ENCODE data around the gene FXYD2. TPM values are rescaled to one million over a fixed set of nuclear protein-coding genes. Genes with fewer than 3 reads are reported as not detected.
A peak's percentile ranks its signal among the peaks of the same experiment; 100 is the strongest.

FXYD2 gene
- total and polyA plus RNA-seq, 10 of the 15 experiments (the other 5 are each of a cell fraction or from before 2014, with no cell fraction given), result 1.2 to 4.5 (median 2.4) TPM

GRCh38 chr11:117809236-117810055 is 15.1 kb downstream of the FXYD2 start:
- no TSS peak for BruUV-seq (replicated peaks)
- no peak overlapping the region for H3K9ac ChIP-seq (ENCODE audit: control insufficient read depth, insufficient read depth, low read length)
- POLR2A ChIA-PET, result interaction anchor here (2.8 kb wide), 1 partner anchor 8 kb away, joined by 47 read pairs; no protein-coding TSS in a partner anchor
- TF ChIP-seq ESRRA (IDR thresholded peaks at IDR 0.05; ENCODE audit: low read length) (no peak), NFIC (IDR thresholded peaks at IDR 0.05; ENCODE audit: low read depth, low read length) (peak; percentile 34; the same call in 1 of the 2 replicates), CTCF (IDR thresholded peaks at IDR 0.05 in 2 of 3, conservative IDR thresholded peaks at IDR 0.05 in 1 of 3; ENCODE audit: control insufficient read depth in 2 of 3, extremely low read depth in 1 of 3, insufficient read depth in 1 of 3, low read depth in 3 of 3, low read length in 3 of 3) (peak in 2 of 3 experiments; percentile 55 to 59; a peak in 3 of 6 replicates), USF2 (IDR thresholded peaks at IDR 0.05; ENCODE audit: borderline replicate concordance, low read depth, low read length) (no peak), ZNF274 (IDR thresholded peaks at IDR 0.05; ENCODE audit: insufficient read depth, insufficient read length) (no peak), SRF (IDR thresholded peaks at IDR 0.05; ENCODE audit: low read depth in 2 of 2, low read length in 2 of 2) (no peak), EGR1 (IDR thresholded peaks at IDR 0.05; ENCODE audit: borderline replicate concordance in 1 of 2, low read depth in 2 of 2, low read length in 2 of 2) (peak in 1 of 2 experiments; percentile 28; a peak in 1 of 3 replicates), REST (IDR thresholded peaks at IDR 0.05; ENCODE audit: low read depth, low read length) (no peak), BCL3 (IDR thresholded peaks at IDR 0.05; ENCODE audit: borderline replicate concordance, insufficient read depth, low read depth, low read length, poor library complexity, severe bottlenecking) (peak; percentile 92), HDGF (IDR thresholded peaks at IDR 0.05) (peak; percentile 99), CHD2 (IDR thresholded peaks at IDR 0.05; ENCODE audit: borderline replicate concordance, low read depth, low read length) (no peak), CHD1 (IDR thresholded peaks at IDR 0.05; ENCODE audit: low read depth, low read length) (no peak)

More at GRCh38 chr11:117809236-117810055, 15.1 kb downstream of the FXYD2 start:
- ChIA-PET RAD21 (ENCODE audit: unreplicated experiment) (interaction anchor here (0.6 to 6.4 kb wide), 14 partner anchors 9 to 677 kb away, joined by 3 to 273 read pairs (median 4); partner anchors contain the start of gene IL10RA), SMC1A (ENCODE audit: uncharacterized antibody, unreplicated experiment) (interaction anchor here (0.6 to 12.1 kb wide), 19 partner anchors 9 to 384 kb away, joined by 3 to 318 read pairs (median 6); no protein-coding TSS in a partner anchor), CTCF (interaction anchor here (0.6 to 8.8 kb wide), 21 partner anchors 8 to 406 kb away, joined by 3 to 360 read pairs (median 8); partner anchors contain the start of genes FXYD2 and IL10RA)
- ATAC-seq (peak; percentile 73), FAIRE-seq (no peak), DNase-seq (ENCODE audit: low read depth, low spot score) (no peak)
- Histone ChIP-seq H3K9me3 (replicated peaks; ENCODE audit: control insufficient read depth, insufficient read depth, low read length) (no peaks in the 10 kb centered on the region), H3K79me2 (ENCODE audit: control insufficient read depth, insufficient read depth, low read length) (no peaks in the 10 kb centered on the region), H3K36me3 (ENCODE audit: control insufficient read depth in 2 of 2, insufficient read depth in 2 of 2, low read length in 1 of 2) (no peaks in the 10 kb centered on the region), H3K27ac (ENCODE audit: control insufficient read depth, insufficient read depth) (no peak overlapping the region), H4K20me1 (ENCODE audit: control insufficient read depth, insufficient read depth) (no peaks in the 10 kb centered on the region), H3K4me1 (ENCODE audit: control insufficient read depth, insufficient read depth, low read length) (peaks cover 22% of the 10 kb centered on the region), H3K4me2 (ENCODE audit: control insufficient read depth, insufficient read depth) (no peak overlapping the region), H3K4me3 (no peak overlapping the region), H3K27me3 (replicated peaks in 1 of 2; ENCODE audit: control insufficient read depth in 2 of 2, insufficient read depth in 2 of 2, low read length in 1 of 2) (no peaks in the 10 kb centered on the region), H2AFZ (ENCODE audit: control insufficient read depth, low read depth, low read length) (no peak overlapping the region)
- intact Hi-C loops (cut with micrococcal nuclease; ENCODE audit: unreplicated experiment), result loop anchor here (5.0 to 10.0 kb wide), 3 partner anchors 382 to 1885 kb away; partner anchors contain the start of gene KMT2A
- in situ Hi-C loops (cut with MboI), result no loop called here
- WGBS (ENCODE audit: insufficient coverage, insufficient replicate concordance, low lambda C conversion rate, missing lambda C conversion rate), result 77% methylated on average over 22 of the region's 22 CpGs
